Left colon (tissue), 2 donors: ENCODE measurements around the gene NFIB. TPM values are rescaled to one million over a fixed set of nuclear protein-coding genes. Genes with fewer than 3 reads are reported as not detected.

Experiments used
- ATAC-seq: fragments of 200-7000 bp; cut with Tn5 transposase; one replicate; pipeline ENCODE4 v1.9.1; 2020; ENCODE audit warnings: mild to moderate bottlenecking, moderate library complexity
- DNase-seq, 2 donors: peaks; one replicate each; pipeline ENCODE4 v3.0.0-alpha.2; 2020
- intact Hi-C, 2 donors: fragments of 100-400 bp; cut with DNase I in 1 of 2; cut with micrococcal nuclease in 1 of 2; formaldehyde crosslinking; loops; one replicate each; pipeline versions ENCODE4 v1.11.2 to v1.14.0; 2022; cut with DNase I, micrococcal nuclease
- total RNA-seq, 2 donors: library from RNA; stranded (reverse); fragmentation: NEBNext Ultra II Directional; extraction: Animal tissue kit (Norgen Biotek cat#: 25700); gene quantifications; one replicate each; pipeline ENCODE4 v1.2.1, GENCODE V29; 2021
- donor health status: DM: no; HTN: no; CAD: no.
- donor health status: DM: yes; HTN: yes; CAD: no.

NFIB gene
- total RNA-seq, 2 donors from 2014 or later: 45.2 to 74.7 TPM

DNA sequence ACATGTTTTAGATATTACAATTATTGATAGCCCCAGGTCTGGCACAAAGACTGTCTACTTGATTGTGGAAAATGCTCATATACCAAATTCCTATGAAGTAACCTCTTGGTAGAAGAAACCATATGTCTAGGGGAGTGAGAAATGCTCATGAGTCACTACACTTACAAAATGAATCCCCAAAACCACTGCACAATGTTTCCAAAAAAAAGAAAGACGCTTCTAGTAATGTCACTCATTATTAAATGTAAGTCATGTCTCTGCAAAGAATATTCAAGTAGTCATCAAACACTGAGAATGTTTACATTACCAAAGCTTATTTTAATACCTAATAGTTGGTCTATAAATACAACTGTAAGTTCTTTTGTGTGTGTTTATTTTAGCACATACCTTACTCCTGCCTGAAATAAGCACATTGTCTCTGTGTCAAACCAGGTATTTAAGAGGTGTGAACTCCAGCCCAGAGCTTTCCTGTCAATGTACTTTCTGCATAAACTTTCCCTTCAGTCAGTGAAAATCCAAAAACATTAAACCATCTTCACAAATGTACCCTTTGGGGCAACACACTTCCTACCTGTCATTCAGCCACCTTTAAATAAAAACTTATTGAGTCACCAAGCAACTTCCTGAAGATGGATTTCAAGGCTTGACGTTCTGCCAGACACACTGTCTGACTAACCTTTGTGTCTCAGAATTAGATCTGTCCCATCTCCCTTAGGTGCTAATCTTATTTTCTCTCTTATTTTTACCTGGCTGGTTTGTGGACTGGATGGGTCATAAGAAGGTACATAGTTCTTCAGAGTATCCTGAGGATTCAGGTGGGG, 194.0 kb downstream of the NFIB start:
- no peak for ATAC-seq
- intact Hi-C loops: no loop called here

DNA sequence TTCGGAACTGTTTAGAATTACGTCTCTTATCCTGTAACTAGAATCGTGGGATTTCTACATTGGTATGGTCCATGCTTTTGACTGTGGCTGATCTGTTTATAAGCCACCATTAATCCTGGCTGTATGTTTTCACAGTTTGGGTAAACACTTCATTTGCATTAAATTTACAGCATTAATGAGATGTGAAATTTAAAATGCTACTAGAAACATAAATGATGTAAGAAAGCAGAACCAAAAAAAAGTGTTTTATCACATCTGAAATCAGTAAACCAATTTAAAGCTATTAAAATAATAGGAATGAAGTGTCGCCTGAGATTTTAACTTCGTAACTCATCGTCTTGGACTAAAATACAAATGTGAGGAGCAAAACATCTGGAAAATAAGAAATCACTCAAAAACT, 201.7 kb downstream of the NFIB start:
- intact Hi-C loops: no loop called here
- ATAC-seq: no peak
- DNase-seq: no peak

More for the DNA sequence above, 194.0 kb downstream of the NFIB start:
- DNase-seq: no peak

DNA sequence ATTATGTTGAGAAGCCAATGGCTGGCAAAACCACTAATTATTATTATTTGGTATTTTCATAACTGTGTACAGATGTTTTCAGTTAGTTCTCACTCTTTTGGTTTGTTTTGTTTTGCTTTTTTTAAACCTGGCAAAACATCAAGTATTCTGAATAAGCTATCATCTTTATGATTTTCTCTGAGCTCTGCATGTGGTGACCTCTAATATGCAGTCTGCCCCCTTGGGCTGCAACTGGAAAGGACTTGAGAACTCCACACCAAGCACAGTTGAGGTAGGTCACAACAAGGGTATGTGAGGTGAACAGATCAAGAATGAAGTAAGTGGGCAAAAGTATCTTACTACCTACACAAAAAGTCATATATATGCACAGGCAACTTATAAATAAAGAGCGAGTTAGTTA, 202.2 kb downstream of the NFIB start:
- intact Hi-C loops: no loop called here
- no peak for ATAC-seq
- no peak for DNase-seq

DNA sequence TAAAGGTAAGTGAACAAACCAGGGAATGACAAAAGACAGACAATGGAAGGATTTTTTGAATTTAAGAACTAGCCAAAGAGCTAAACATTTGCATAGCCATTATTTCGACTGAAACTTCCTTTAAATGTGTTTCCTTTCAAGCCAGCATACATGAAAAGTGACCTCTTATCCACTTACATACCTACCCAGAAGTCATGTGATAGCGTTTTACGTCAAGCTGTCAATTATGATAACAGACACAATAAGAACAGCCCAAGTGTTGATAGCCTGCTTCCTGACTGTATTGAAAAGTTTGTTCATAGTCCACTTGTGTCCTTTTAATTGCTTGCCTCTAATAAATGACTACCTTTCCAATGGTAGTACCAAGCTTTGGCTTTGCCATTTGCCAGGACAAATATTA, 206.0 kb downstream of the NFIB start:
- intact Hi-C loops: no loop called here
- ATAC-seq: peak; percentile 48
- DNase-seq: no peak

DNA sequence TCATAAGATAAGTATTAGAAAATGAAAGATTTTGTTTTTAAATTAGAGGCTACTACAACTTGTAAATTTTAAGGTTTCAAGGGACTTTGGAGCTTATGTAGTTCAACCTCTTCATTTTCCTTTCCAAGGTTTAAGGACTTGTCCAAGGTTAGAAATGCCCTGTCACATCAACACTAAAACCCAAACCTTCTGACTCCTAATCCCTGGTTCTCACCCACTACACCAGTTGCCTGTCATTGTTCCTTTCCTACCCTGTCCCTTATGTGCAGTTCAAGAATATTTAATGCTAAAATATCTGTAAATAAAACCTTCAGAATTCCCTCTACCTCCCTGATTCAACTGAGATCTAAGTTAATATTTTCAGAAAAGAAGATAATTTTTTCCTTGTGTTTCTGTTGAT, 206.4 kb downstream of the NFIB start:
- no peak for ATAC-seq
- DNase-seq: no peak
- intact Hi-C loops: no loop called here

DNA sequence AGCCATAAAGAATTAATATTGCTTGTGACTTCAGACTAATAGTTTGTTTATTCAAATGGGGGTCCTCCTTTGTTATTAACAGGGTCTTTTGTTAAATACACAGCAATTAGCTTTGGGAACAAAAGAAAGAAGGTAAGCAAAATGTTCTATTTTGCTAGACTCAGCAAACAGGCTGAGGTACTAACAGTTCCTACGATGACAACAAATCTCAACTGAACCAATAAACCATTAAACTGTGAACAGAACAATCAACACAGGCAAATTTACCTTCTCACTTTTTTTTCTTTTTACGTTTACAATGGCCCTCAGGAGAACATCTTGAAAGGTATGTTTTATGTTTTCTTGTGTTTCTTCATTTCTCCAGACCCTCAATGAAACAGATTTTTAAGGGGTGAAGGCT, 207.2 kb downstream of the NFIB start:
- no peak for DNase-seq
- ATAC-seq: no peak
- intact Hi-C loops: no loop called here

DNA sequence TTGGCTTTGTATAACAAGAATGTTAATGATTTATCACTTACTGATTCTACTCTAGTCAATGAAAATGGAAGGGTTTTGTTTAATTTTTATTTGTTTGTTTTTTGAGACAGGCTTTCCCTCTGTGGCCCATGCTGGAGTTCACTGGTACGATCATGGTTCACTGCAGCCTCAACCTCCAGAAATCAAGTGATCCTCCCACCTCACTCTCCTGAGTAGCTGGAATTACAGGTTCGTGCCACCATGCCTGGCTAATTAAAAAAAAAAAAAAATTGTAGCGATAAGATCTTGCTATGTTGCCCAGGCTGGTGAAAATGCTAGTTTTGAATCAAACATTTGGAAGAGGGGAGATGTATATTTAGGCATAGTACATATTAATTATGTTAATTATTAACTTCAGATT, 209.4 kb downstream of the NFIB start:
- no peak for ATAC-seq
- no peak for DNase-seq

DNA sequence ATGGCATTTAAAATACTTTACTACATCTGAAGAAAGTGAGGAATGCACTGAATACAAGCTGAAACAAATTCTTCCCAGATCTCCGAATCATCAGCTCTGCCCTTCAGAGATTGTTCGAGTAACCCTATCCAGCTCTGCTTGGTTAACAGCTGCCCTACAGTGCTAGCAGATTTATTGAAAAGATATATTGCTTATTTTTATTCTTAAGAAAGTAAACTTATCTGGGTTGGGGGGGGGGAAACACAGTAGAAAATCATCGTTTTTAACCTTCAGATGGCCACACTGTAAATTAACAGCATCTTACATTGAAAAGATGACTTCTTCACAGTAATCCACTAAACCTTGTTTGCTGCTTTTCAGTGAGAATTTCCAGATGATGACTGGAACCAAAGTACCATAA, 210.8 kb downstream of the NFIB start:
- intact Hi-C loops: no loop called here
- no peak for ATAC-seq
- no peak for DNase-seq

More for the DNA sequence above, 209.4 kb downstream of the NFIB start:
- intact Hi-C loops: no loop called here

DNA sequence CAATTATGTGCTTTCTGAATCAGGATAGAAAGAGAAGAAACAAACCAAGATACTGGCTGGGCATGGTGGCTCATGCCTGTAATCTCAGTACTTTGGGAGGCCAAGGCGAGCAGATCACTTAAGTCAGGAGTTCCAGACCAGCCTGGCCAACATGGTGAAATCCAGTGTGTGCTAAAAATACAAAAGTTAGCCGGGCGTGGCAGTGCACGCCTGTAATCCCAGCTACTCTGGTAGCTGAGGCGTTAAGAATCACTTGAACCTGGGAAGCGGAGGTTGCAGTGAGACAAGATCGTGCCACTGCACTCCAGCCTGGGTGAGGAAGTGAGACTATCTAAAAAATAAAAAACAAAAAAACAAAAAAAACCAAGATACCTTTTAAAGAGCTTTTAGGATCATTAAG, 214.2 kb downstream of the NFIB start:
- intact Hi-C loops: no loop called here

DNA sequence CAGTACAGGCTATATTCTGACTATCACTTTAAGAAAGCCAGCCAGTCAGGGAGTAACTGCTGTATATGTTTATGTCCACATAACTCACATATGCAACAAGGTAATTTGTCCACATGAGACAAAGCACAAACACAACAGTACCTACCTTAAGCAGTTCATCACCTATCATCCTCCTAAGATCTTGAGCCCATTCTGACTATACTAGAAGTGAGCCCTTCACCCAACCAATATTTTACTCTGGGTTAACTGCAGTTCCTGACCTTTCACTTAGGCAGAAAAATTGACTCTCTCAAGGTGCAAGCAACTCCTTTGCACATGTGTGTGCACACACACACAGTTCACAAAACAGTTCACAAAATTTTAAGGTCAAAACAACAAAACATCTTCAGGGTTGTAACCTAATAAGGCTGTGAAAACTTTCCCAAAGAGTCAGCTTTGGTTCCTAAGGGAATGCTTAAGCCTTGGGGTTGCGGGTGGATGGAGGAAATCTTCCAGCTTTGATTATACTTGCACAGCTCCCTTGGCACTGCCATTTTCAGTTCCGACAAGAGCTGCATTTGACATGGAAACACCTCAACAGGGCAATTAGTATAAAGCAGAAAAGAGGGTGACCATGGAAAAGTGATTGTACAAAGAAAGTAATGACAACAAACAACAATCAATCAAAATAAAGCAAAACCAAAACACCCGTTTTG, 215.3 kb downstream of the NFIB start:
- intact Hi-C loops: no loop called here
- peak; percentile 31 for ATAC-seq

More for the DNA sequence above, 214.2 kb downstream of the NFIB start:
- no peak for DNase-seq
- no peak for ATAC-seq

DNA sequence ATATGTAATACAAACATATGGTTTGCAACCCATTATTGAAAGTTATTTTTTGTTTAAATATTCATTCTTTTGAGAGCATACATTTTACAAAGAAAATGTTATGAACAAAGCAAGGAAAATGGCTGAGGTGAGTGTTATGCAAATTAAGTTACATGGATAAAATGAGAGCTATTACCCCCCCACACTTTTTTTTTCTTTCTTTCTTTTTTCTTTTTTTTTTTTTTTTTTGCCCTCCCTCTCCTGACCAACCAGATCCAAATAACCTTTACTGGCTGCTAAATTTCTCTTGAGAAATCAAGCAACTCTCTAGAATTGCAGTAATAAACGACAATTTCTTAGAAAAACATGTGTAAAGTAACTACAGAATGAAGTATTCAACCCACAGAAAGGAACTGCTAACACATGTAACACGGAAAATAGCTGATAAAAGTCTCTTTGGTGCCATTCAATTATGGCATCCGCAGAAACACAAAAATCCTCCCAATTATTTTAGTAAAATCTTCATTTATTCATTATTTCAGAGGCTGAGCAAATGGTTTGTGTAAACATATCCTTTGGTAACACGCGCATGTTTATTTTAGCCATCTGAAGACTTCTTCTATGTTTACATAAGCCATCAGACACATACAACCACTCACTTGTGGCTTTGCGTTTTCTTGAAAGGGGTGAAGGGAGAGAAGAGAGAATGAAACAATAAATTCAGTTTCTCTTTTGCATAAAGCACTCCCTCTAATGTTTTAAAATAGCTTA, 216.1 kb downstream of the NFIB start:
- no peak for DNase-seq
- ATAC-seq: peak; percentile 14
- intact Hi-C loops: no loop called here

More for the DNA sequence above, 215.3 kb downstream of the NFIB start:
- no peak for DNase-seq

DNA sequence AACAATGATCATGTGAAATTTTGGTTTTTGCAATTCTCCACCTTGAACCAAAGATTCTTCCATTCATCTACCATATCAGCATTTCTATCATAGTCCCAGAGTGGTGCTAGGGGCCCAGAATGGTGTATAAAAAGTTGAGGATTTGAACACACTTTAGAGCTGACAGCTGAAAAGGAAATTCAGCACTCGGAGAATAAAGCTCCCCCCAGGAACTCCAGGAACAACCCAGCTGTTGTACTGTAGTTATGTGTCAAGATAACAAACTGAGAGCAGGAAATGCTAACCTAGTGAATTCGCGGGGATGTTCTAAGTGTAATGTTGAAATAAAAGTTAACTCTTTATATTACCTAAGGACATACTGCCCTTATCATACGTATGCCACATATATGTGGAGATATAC, 216.7 kb downstream of the NFIB start:
- no peak for DNase-seq
- peak; percentile 62 for ATAC-seq
- intact Hi-C loops: no loop called here

DNA sequence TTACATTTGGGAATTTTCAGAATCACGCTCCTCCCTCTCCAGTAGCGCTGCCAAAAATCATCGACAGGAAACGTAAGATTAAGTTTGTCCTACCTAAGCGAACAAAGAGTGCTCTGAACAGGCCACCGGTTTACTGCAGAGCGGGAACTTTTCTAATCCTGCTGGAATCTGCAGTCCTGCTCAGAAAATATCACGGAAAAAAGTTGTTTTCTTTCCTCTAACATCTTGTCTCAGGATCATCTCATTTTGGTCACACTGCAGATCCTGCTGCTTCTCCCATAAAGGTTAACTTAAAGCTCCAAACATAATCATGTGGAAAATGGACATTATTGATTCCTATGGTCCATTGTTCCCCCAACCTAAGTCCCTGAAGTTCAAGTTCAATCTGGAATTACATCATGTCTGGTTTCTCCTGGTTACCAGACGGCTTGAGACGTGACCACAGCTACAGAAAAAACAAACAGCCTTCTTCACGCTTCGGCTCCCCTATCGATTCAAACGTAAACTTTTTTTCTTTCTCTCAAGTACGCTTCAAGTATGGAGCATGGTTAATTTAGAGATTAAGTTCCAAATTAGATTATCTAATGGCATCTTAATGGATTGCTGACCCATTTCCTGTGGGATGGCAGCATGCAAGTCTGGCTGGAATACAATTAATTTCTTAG, 217.6 kb downstream of the NFIB start:
- no peak for ATAC-seq
- no peak for DNase-seq
- intact Hi-C loops: no loop called here

DNA sequence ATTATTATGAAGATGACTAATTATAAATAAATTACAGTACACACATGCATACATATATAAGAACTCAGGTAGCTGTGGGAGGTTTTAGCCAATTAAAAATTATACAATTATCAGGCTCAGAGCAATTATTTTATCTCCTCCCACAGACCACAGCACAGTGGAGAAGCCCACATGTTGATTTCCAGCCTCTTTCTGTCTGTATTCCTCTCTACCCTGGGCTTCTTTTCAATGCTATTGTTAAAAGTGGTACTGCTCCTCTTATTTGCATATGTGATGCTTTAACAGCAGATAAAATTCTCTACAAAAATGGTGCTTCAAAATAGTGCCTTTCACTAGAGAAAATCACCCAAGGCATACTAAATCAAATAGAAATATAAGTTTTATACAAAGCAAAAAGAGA, 218.7 kb downstream of the NFIB start:
- no peak for DNase-seq
- no peak for ATAC-seq
- intact Hi-C loops: no loop called here

DNA sequence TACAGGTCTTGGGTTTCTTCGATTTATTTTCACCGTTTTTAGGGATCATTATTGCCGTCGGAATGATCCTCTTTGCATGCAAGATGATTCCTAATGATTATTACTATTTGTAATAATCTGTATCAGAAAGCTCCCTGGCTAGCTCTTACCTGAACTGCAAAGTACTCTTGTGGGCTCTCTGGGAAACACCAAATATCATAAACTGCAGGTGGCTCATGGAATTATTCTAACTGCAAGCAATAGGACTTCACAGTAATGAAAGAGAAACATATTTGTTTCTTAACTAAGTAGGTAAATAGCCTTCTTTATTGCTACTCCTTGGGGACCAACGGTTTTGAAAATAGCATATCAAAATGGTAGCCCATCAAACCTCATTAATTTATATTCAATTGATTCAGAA, 219.4 kb downstream of the NFIB start:
- intact Hi-C loops: no loop called here
- no peak for ATAC-seq

DNA sequence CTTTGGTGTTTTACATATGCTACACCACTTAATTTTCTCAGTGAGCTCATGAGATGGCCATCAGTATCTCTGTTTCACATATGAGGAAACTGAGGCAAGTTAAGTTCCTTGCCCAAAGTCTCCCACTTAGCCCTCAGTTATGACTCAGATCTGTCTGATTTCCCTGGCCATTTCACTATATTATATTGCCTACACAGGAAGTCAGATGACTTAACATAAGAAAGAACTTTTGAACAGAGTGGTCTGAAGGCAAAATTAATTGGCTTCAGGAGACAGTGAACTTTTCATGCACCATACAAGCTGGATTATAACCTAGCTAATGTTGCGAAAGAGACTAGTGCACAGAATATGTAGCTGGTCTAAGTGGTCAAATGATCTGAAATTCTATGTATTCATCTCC, 221.6 kb downstream of the NFIB start:
- ATAC-seq (no peak), DNase-seq (no peak)
- intact Hi-C loops: no loop called here

More for the DNA sequence above, 219.4 kb downstream of the NFIB start:
- no peak for DNase-seq

DNA sequence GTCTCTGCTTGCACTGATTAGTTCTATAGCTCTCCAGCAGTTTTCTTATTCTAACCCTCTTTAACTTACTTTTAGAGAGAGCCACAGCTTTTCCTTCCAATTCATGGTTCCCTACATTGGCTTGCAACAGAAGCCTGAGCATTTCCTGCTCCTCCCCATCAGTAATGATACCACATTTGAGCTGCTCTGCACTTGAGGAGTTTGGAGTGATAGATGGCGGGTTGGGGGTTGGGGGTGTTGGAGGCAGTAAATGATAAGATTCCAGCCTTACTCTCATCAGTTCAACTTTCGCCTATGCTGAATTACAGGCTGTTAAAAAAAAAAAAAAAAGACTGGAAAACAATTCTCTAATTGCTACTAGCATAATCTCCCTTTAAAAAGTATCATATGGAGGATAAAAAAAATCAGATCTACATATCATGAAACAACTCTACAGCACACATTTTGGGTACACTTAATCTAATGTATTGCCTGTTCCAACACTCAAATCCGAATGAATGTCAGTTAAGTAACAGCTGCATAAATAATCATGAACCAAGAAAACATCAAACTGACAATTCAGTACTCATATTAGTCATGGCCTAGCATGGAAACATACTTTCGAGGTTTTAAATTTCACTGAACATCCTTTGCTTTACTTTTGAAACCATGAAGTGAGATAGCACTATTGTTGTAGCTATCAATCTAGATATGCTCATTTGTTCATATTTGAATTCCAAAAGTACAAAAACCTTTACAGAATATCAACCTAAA, 224.7 kb downstream of the NFIB start:
- intact Hi-C loops: no loop called here
- no peak for ATAC-seq

DNA sequence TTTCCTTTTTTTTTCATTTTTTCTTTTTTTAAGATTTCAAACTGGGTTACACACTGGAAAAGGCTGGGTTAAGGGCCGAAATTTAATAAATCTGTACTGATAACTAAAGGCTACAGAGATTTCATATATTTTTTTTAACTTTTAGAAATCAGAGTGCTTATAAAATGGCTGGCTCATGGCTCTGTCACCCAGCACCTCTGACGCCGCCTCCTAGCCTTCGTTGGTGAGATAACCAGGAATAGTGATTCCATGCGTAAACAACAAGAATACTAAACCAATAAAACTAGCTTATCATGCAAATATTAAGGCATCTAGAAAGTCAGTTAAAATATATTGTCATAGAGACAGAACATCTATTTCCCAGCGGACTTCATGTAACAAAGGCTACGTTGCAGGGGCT, 226.4 kb downstream of the NFIB start:
- ATAC-seq (no peak), DNase-seq (no peak)
- intact Hi-C loops: no loop called here

More for the DNA sequence above, 224.7 kb downstream of the NFIB start:
- DNase-seq: no peak

DNA sequence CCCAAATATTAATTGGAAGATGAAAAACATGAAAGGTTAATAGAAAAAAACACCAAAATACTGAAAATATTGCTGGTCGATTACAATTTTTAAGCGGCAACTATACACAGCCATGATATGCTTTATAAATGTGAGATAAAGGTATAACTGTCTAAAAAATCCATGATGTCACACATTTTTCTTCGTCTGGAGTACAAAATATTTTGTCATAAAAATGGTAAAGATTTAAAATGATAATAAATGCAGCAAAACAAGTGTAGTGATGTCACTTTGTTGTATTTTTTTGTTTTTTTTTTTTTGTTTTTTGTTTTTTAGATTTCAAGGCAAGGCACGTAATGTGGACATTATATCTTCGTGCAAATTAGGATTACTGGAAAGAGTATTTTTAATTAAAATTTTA, 227.4 kb downstream of the NFIB start:
- intact Hi-C loops: no loop called here
- no peak for ATAC-seq
- no peak for DNase-seq
